Osteoblast (primary cell): ENCODE results near the gene HOXC10. TPM values are rescaled to one million over a fixed set of nuclear protein-coding genes. Genes with fewer than 3 reads are reported as not detected.

ENCODE experiments used
- DNase-seq: peaks from one replicate; pipeline ENCODE4 v3.0.0; 2011; ENCODE audit warnings: low spot score, mixed read lengths; ENCODE audit not compliant: insufficient read length; ENCODE audit errors: missing footprints
- H2AFZ ChIP-seq: 2 replicates; pipeline ENCODE4 v1.6.0; 2011; ENCODE audit warnings: mild to moderate bottlenecking, low read length
- H3K27ac ChIP-seq: 2 replicates; pipeline ENCODE4 v1.5.1; 2011; ENCODE audit warnings: mild to moderate bottlenecking, low read depth, low read length, moderate library complexity
- H3K27me3 ChIP-seq: 2 replicates; pipeline ENCODE4 v1.6.0; 2012; ENCODE audit warnings: mild to moderate bottlenecking, control low read depth, inconsistent platforms, low read length, moderate library complexity; ENCODE audit not compliant: insufficient read depth
- H3K36me3 ChIP-seq: 2 replicates; pipeline ENCODE4 v1.5.1; 2011; ENCODE audit warnings: mild to moderate bottlenecking, low read length, control low read depth, moderate library complexity; ENCODE audit not compliant: insufficient read depth
- H3K4me1 ChIP-seq: 2 replicates; pipeline ENCODE4 v1.5.1; 2011; ENCODE audit warnings: mild to moderate bottlenecking, low read length, control low read depth, moderate library complexity; ENCODE audit not compliant: insufficient read depth
- H3K4me2 ChIP-seq: 2 replicates; pipeline ENCODE4 v1.6.0; 2011; ENCODE audit warnings: mild to moderate bottlenecking, low read length; ENCODE audit not compliant: insufficient read depth
- H3K4me3 ChIP-seq: fragments of 200-600 bp; sonication (generic); 3 replicates; pipeline ENCODE4 v1.5.1; 2012; ENCODE audit warnings: mild to moderate bottlenecking, low read length, inconsistent platforms; ENCODE audit not compliant: insufficient read depth
- H3K79me2 ChIP-seq: 2 replicates; pipeline ENCODE4 v1.6.0; 2012; ENCODE audit warnings: mild to moderate bottlenecking, low read length, control low read depth, inconsistent platforms; ENCODE audit not compliant: insufficient read depth
- H3K9me3 ChIP-seq: 2 replicates; pipeline ENCODE4 v1.5.1; 2011; ENCODE audit warnings: low read depth, low read length, control low read depth
- H4K20me1 ChIP-seq: 2 replicates; pipeline ENCODE4 v1.6.0; 2012; ENCODE audit warnings: mild to moderate bottlenecking, low read length, control low read depth; ENCODE audit not compliant: insufficient read depth
- CTCF ChIP-seq: IDR thresholded peaks from 2 replicates; pipeline ENCODE4 v1.5.1; 2011; ENCODE audit warnings: mild to moderate bottlenecking, low read depth, low read length, moderate library complexity; ENCODE audit errors: extremely low read depth
- total RNA-seq: library from RNA; depleted of rRNA; stranded (reverse); fragments of >200 nt; gene quantifications from 2 replicates; pipeline ENCODE4 v1.2.3, GENCODE V29; 2012

HOXC10 gene
- total RNA-seq, 1 donor = 11.2 TPM

DNA sequence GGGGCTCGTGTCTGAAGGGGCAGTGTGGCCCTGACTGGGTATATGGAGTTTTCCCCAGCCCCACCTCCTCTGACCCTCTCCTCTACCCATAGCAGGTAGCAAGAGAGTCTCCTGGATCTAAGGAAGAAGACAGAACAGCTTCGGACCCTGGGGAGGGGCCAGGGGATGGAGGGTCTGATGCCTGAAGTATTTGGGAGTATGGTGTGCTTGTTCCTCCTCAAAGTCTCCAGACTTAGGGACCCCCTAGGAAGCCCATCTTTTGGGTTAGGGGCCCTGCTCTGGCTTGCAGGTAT, 23.3 kb downstream of the HOXC10 start:
- no peaks in the 10 kb centered on the region for H3K36me3 ChIP-seq
- no peak for TF ChIP-seq CTCF

DNA sequence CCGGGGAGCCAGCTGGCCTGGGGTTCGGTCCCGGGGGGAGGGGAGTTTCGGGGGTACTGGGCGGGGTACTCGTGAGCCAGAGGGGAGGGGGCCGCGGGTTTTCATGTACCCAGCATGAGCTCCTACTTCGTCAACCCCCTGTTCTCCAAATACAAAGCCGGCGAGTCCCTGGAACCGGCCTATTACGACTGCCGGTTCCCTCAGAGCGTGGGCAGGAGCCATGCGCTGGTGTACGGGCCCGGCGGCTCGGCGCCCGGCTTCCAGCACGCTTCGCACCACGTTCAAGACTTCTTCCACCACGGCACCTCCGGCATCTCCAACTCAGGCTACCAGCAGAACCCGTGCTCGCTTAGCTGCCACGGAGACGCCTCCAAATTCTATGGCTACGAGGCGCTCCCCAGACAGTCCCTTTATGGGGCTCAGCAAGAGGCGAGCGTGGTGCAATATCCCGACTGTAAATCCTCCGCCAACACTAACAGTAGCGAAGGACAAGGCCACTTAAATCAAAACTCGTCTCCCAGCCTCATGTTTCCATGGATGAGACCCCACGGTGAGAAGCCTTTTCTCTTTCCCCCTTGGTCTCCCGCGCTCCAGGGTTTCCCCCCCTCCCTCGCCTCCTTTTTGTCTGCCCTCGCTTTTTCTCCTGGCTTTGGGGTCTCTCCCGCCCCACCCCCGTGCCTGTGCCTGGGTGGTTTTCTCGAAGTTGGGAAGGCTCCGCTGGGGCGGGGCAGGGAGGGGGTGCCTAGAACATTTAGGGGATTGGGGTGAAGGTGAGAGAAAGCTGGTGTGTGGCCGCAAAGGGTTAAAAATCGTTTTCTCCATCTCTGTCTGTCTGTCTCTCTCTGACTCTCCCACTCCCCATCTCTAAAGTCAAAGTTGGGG, 24.5 kb downstream of the HOXC10 start:
- TF ChIP-seq CTCF = no peak
- Histone ChIP-seq H3K27ac (peak overlapping the region; percentile 54), H3K4me1 (peaks cover 56% of the 10 kb centered on the region), H3K9me3 (no peaks in the 10 kb centered on the region), H3K79me2 (peaks cover 81% of the 10 kb centered on the region), H3K27me3 (no peaks in the 10 kb centered on the region), H3K36me3 (no peaks in the 10 kb centered on the region), H3K4me3 (peak overlapping the region; percentile 74), H2AFZ (peak overlapping the region; percentile 56), H4K20me1 (peaks cover 10% of the 10 kb centered on the region), H3K4me2 (peak overlapping the region; percentile 90)
- peak; percentile 95 for DNase-seq

More for the DNA sequence above, 23.3 kb downstream of the HOXC10 start:
- H2AFZ ChIP-seq = no peak overlapping the region
- H3K4me2 ChIP-seq = peak overlapping the region; percentile 63
- no peak for DNase-seq
- no peaks in the 10 kb centered on the region for H3K27me3 ChIP-seq
- H3K27ac ChIP-seq = peak overlapping the region; percentile 27
- H3K79me2 ChIP-seq = peaks cover 75% of the 10 kb centered on the region
- peak overlapping the region; percentile 74 for H3K4me3 ChIP-seq
- H3K4me1 ChIP-seq = peaks cover 47% of the 10 kb centered on the region
- peaks cover 10% of the 10 kb centered on the region for H4K20me1 ChIP-seq
- H3K9me3 ChIP-seq = no peaks in the 10 kb centered on the region

DNA sequence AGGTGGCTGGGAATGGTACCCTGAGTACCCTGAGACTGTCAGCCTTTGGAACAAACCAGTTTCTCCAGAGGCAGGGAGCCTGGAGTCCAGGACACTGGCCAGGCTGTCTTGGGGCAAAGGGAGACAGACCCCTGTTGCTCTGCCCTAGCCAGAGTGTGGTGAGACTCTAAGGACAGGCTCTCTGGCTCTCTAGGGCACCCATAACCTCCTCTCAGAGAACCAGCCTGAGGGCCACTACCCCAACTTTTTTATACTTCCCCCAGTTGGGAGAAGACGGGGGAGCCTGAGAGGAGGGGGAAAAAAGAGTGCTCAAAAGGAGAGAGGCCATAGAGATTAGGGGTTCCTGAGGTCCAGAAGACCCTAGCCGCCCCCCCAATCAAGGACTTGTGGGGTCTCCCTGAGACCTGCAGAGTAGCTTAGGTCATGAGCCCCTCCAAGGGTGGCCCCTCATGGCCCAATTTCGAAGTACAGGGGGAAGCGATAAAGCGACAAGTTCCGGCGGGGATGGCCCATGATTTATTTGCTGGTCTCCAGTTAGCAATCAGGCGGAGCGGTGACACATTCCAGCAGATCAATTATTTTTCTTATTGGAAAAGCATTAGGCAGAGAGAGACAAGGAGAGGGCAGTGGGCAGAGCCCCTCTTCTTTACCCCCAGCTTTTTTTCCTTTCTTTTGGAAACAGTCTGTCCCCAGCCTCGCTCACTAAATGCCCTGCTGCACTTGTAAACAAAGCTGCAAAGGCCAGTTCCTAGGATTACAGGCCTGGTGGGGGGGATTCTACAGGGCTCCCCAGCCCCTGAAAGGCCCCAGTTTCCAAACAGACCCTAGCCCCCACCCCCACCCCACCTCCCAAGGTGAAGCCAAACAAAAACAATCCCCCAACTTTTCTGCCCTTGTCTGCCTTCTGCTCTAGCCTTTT, 25.4 kb downstream of the HOXC10 start:
- Histone ChIP-seq H3K4me1 (peaks cover 56% of the 10 kb centered on the region), H4K20me1 (peaks cover 10% of the 10 kb centered on the region), H3K27ac (peak overlapping the region; percentile 20), H3K9me3 (no peaks in the 10 kb centered on the region), H2AFZ (no peak overlapping the region), H3K27me3 (no peaks in the 10 kb centered on the region), H3K4me3 (peak overlapping the region; percentile 74), H3K36me3 (no peaks in the 10 kb centered on the region), H3K79me2 (peaks cover 84% of the 10 kb centered on the region), H3K4me2 (peak overlapping the region; percentile 90)
- DNase-seq = peak; percentile 80
- no peak for TF ChIP-seq CTCF
